ENCODE data around the gene STXBP5L. TPM values are rescaled to one million over a fixed set of nuclear protein-coding genes. Genes with fewer than 3 reads are reported as not detected.
A peak's percentile ranks its signal among the peaks of the same experiment; 100 is the strongest.
"Not testable (repeated sequence)": the region's sequence is repeated elsewhere in the genome, so short reads cannot be mapped to it uniquely, and the experiment has no call there.

STXBP5L gene
- polyA plus RNA-seq, 6 donors from 2014 or later = not detected

GRCh38 chr3:121075191-121075590 lies 167.2 kb downstream of the STXBP5L start:
- Mint-ChIP-seq H3K4me3 (no peak overlapping the region), H3K27ac (no peak overlapping the region), H3K9me3 (peaks cover 0 to 15% (median 2%) of the 10 kb centered on the region in 7 donors), H3K27me3 (no peaks in the 10 kb centered on the region), H3K4me1 (no peaks in the 10 kb centered on the region), H3K36me3 (no peaks in the 10 kb centered on the region)
- DNase-seq (no peak), ATAC-seq (ENCODE audit: low read depth in 2 of 2) (no peak)

DNA sequence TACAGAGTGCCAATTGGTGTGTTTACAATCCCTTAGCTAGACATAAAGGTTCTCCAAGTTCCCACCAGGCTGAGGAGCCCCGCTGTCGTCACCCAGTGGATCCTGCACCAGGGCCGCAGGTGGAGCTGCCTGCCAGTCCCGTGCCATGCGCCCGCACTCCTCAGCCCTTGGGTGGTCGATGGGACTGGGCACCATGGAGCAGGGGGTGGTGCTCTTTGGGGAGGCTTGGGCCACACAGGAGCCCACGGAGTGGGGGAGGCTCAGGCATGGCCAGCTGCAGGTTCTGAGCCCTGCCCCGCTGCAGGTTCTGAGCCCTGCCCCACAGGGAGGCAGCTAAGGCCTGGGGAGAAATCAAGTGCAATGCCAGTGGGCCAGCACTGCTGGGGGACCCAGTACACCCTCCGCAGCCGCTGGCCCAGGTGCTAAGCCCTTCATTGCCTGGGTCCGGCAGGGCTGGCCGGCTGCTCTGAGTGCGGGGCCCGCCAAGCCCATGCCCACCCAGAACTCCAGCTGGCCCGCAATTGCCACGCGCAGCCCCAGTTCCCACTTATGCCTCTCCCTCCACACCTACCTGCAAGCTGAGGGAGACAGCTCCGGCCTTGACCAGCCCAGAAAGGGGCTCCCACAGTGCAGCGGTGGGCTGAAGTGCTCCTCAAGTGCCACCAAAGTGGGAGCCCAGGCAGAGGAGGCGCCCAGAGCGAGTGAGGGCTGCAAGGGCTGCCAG lies 170.5 kb downstream of the STXBP5L start:
- H3K4me3 Mint-ChIP-seq; H3K27me3 Mint-ChIP-seq; DNase-seq; ATAC-seq (ENCODE audit: low read depth in 2 of 2); H3K27ac Mint-ChIP-seq; H3K36me3 Mint-ChIP-seq; H3K4me1 Mint-ChIP-seq: not testable (repeated sequence)
- peaks cover 2 to 12% (median 8%) of the 10 kb centered on the region in 7 donors for H3K9me3 Mint-ChIP-seq

DNA sequence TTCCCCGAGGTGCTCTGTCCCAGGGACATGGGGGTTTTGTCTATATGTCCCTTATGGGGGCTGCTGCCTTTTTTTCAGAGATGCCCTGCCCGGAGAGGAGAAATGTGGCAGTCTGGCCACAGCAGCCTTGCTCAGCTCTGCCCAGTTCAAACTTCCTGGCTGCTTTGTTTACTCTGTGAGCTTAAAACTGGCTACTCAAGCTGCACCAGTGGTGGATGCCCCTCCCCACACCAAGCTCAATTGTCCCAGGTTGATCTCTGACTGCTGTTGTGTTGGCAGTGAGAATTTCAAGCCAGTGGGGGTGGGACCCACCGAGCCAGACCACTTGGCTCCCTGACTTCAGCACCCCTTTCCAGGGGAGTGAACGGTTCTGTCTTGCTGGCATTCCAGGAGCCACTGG lies 188.9 kb downstream of the STXBP5L start:
- Mint-ChIP-seq H3K27me3 (no peaks in the 10 kb centered on the region), H3K4me3 (no peak overlapping the region), H3K36me3 (no peaks in the 10 kb centered on the region), H3K9me3 (peaks cover 4 to 15% (median 11%) of the 10 kb centered on the region in 7 donors), H3K27ac (no peak overlapping the region), H3K4me1 (no peaks in the 10 kb centered on the region)
- no peak for DNase-seq
- no peak for ATAC-seq (ENCODE audit: low read depth in 2 of 2)

- not testable (repeated sequence) for ATAC-seq (ENCODE audit: low read depth in 2 of 2); DNase-seq; H3K4me1 Mint-ChIP-seq; H3K4me3 Mint-ChIP-seq; H3K27me3 Mint-ChIP-seq; H3K27ac Mint-ChIP-seq; H3K9me3 Mint-ChIP-seq; H3K36me3 Mint-ChIP-seq
Observed at GRCh38 chr3:121111086-121111485, 203.1 kb downstream of the STXBP5L start.

- H3K4me3 Mint-ChIP-seq = no peak overlapping the region
- no peaks in the 10 kb centered on the region for H3K27me3 Mint-ChIP-seq
- H3K36me3 Mint-ChIP-seq = no peaks in the 10 kb centered on the region
- H3K4me1 Mint-ChIP-seq = no peaks in the 10 kb centered on the region
- ATAC-seq (ENCODE audit: low read depth in 2 of 2) = no peak
- H3K9me3 Mint-ChIP-seq = peaks cover 0 to 6% (median 4%) of the 10 kb centered on the region in 7 donors
- no peak for DNase-seq
- H3K27ac Mint-ChIP-seq = no peak overlapping the region
Observed at GRCh38 chr3:121111914-121112612, 204.1 kb downstream of the STXBP5L start.

GRCh38 chr3:121126033-121126706 lies 218.2 kb downstream of the STXBP5L start:
- H3K9me3 Mint-ChIP-seq = peaks cover 0 to 3% (median 0%) of the 10 kb centered on the region in 7 donors
- H3K4me1 Mint-ChIP-seq = no peaks in the 10 kb centered on the region
- no peaks in the 10 kb centered on the region for H3K27me3 Mint-ChIP-seq
- DNase-seq (no peak), ATAC-seq (ENCODE audit: low read depth in 2 of 2) (no peak)
- H3K36me3 Mint-ChIP-seq = no peaks in the 10 kb centered on the region
- H3K4me3 Mint-ChIP-seq = no peak overlapping the region
- no peak overlapping the region for H3K27ac Mint-ChIP-seq

DNA sequence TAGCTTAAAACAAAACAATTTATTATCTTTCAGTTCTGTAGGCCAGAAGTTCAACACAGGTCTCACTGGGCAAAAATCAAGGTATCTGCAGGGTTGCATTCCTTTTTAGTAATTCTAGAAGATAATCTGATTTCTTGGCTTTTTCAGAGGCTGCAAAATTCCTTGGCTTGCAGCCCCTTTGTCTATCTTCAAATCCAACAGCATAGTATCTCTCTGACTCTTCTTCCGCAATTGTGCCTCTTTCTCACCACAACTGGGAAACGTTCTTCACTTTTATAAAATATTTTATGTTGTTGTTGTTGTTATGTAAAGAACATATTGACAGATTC lies 218.7 kb downstream of the STXBP5L start:
- H3K27me3 Mint-ChIP-seq = no peaks in the 10 kb centered on the region
- H3K4me1 Mint-ChIP-seq = no peaks in the 10 kb centered on the region
- H3K4me3 Mint-ChIP-seq = no peak overlapping the region
- DNase-seq = no peak
- no peak for ATAC-seq (ENCODE audit: low read depth in 2 of 2)
- H3K9me3 Mint-ChIP-seq = peaks cover 0 to 3% (median 0%) of the 10 kb centered on the region in 7 donors
- no peaks in the 10 kb centered on the region for H3K36me3 Mint-ChIP-seq
- H3K27ac Mint-ChIP-seq = no peak overlapping the region

- Mint-ChIP-seq H3K4me3 (no peak overlapping the region), H3K4me1 (no peaks in the 10 kb centered on the region), H3K9me3 (peaks cover 0 to 15% (median 1%) of the 10 kb centered on the region in 7 donors), H3K27ac (no peak overlapping the region), H3K36me3 (no peaks in the 10 kb centered on the region), H3K27me3 (no peaks in the 10 kb centered on the region)
- ATAC-seq (ENCODE audit: low read depth in 2 of 2) = no peak
- no peak for DNase-seq
Observed at GRCh38 chr3:121152573-121152972, 244.6 kb downstream of the STXBP5L start.

- no peaks in the 10 kb centered on the region for H3K36me3 Mint-ChIP-seq
- H3K4me1 Mint-ChIP-seq = no peaks in the 10 kb centered on the region
- H3K4me3 Mint-ChIP-seq = no peak overlapping the region
- peaks cover 0 to 2% (median 0%) of the 10 kb centered on the region in 7 donors for H3K9me3 Mint-ChIP-seq
- H3K27me3 Mint-ChIP-seq = no peaks in the 10 kb centered on the region
- no peak overlapping the region for H3K27ac Mint-ChIP-seq
- ATAC-seq (ENCODE audit: low read depth in 2 of 2) (no peak), DNase-seq (no peak)
Observed at GRCh38 chr3:121153851-121154250, 245.8 kb downstream of the STXBP5L start.

GRCh38 chr3:121155028-121155427 lies 247.0 kb downstream of the STXBP5L start:
- H3K4me3 Mint-ChIP-seq = no peak overlapping the region
- no peaks in the 10 kb centered on the region for H3K27me3 Mint-ChIP-seq
- no peaks in the 10 kb centered on the region for H3K36me3 Mint-ChIP-seq
- peaks cover 0 to 2% (median 0%) of the 10 kb centered on the region in 7 donors for H3K9me3 Mint-ChIP-seq
- H3K27ac Mint-ChIP-seq = no peak overlapping the region
- DNase-seq (no peak), ATAC-seq (ENCODE audit: low read depth in 2 of 2) (no peak)
- H3K4me1 Mint-ChIP-seq = no peaks in the 10 kb centered on the region

DNA sequence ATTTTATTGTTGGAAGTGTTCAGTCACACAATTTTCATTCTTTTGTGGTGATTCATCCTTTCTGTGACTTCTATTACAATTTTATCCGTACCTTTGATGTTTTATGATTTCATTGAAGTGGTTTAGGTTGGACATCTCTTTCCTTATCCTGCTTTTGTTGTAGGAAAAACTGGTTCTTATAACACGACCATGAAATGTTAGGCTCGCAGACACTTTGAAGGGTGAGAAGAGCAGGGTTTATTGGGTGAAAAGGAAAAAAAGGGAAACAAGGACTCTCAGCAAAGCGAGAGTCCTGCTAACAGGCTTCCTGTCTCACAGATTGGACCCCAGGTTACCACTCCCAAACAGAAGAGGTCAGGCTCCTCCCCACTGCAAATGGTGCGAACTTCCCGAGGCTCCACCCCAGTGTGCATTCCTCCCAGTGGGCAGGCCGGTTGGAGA lies 257.4 kb downstream of the STXBP5L start:
- peaks cover 0 to 9% (median 7%) of the 10 kb centered on the region in 7 donors for H3K9me3 Mint-ChIP-seq

DNA sequence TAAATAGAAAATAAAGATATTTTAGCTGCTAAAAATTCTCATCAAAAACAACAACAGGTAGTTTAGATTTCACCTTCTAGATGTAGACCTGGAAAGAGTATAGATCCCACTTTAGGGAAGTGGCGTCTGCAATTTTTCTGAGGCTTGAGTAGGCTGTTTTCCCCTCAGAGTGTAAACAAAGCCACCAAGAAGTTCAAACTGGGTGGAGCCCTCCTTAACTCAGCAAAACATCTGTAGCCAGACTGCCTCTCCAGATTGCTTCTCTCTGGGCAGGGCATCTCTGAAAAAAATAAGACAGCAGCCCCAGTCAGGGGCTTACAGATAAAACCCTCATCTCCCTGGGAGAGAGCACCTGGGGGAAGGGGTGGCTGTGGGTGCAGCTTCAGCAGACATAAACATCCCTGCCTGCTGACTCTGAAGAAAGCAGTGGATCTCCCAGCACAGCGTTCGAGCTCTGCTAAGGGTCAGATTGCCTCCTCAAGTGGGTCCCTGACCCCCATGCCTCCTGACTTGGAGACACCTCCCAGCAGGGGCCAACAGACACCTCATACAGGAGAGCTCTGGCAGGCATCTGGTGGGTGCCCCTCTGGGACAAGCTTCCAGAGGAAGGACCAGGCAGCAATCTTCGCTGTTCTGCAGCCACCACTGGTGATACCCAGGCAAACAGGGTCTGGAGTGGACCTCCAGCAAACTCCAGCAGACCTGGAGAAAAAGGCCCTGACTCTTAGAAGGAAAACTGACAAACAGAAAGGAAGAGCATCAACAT lies 259.6 kb downstream of the STXBP5L start:
- H3K4me1 Mint-ChIP-seq = no peaks in the 10 kb centered on the region

More for the DNA sequence above, 257.4 kb downstream of the STXBP5L start:
- DNase-seq (no peak), ATAC-seq (ENCODE audit: low read depth in 2 of 2) (no peak)
- Mint-ChIP-seq H3K36me3 (no peaks in the 10 kb centered on the region), H3K27ac (no peak overlapping the region), H3K4me1 (no peaks in the 10 kb centered on the region), H3K4me3 (no peak overlapping the region), H3K27me3 (no peaks in the 10 kb centered on the region)

DNA sequence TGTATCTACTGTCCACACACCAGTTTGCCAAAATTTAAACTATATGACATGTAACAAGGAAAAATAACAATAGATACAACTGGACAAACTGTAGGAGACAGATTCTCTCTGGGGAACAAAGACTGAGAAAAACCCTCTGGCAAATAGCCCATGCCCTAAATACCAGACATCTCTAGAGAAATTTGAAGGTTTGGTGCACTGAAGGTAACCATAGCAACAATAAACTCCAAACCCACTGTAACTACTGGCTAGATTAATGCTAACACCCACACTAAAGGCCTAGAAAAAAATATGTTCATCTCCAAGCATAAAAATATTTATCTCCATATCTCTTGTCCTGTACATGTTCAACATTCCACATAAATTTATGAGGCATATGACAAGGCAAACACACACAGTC lies 267.1 kb downstream of the STXBP5L start:
- no peak overlapping the region for H3K4me3 Mint-ChIP-seq
- H3K27me3 Mint-ChIP-seq = no peaks in the 10 kb centered on the region
- ATAC-seq (ENCODE audit: low read depth in 2 of 2) = no peak
- H3K4me1 Mint-ChIP-seq = no peaks in the 10 kb centered on the region
- DNase-seq = no peak
- H3K27ac Mint-ChIP-seq = no peak overlapping the region
- peaks cover 11 to 36% (median 26%) of the 10 kb centered on the region in 7 donors for H3K9me3 Mint-ChIP-seq
- no peaks in the 10 kb centered on the region for H3K36me3 Mint-ChIP-seq

More for the DNA sequence above, 259.6 kb downstream of the STXBP5L start:
- ATAC-seq (ENCODE audit: low read depth in 2 of 2) = no peak
- Mint-ChIP-seq H3K9me3 (peaks cover 0 to 27% (median 19%) of the 10 kb centered on the region in 7 donors), H3K27me3 (no peaks in the 10 kb centered on the region), H3K36me3 (no peaks in the 10 kb centered on the region), H3K27ac (peak overlapping the region in 1 of 6 donors; percentile 75), H3K4me3 (no peak overlapping the region)
- no peak for DNase-seq

Data from naive B cell (primary cell).